ENCODE measurements around the gene RTN4RL2. TPM values are rescaled to one million over a fixed set of nuclear protein-coding genes. Genes with fewer than 3 reads are reported as not detected.

RTN4RL2 gene
- total RNA-seq, 1 donor from 2014 or later = 1.3 TPM

DNA sequence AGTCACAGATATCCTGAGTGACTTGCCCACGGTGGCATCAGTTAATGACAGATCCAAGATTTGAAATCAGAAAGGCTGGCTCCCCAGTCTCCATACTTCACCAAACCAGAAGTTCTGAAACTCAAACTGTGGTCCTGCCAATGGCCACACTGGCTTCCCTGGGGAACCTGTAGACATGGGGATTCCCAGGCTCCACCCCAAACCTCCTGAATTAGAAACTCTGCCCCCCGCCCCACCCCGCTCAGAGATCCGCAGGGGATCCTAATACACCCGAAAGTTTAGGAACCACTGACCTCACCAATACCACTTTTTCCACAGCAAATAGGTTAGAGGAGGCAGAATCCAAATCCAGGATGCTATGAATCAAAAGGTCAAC is 15.3 kb downstream of the RTN4RL2 start:
- intact Hi-C loops (cut with micrococcal nuclease) = no loop called here
- H3K4me1 ChIP-seq = peaks cover 32% of the 10 kb centered on the region
- DNase-seq = no peak
- H3K27me3 ChIP-seq (ENCODE audit: low read depth) = peaks cover 40% of the 10 kb centered on the region
- H3K9me3 ChIP-seq (replicated peaks) = no peaks in the 10 kb centered on the region
- no peaks in the 10 kb centered on the region for H3K36me3 ChIP-seq
- no peak for TF ChIP-seq CTCF (IDR thresholded peaks at IDR 0.05; ENCODE audit: borderline replicate concordance)
- H3K4me3 ChIP-seq = peak overlapping the region; percentile 73
- no peak overlapping the region for H3K27ac ChIP-seq (replicated peaks)

- peaks cover 32% of the 10 kb centered on the region for H3K4me1 ChIP-seq
- intact Hi-C loops (cut with micrococcal nuclease) = no loop called here
- H3K27me3 ChIP-seq (ENCODE audit: low read depth) = peaks cover 45% of the 10 kb centered on the region
- H3K4me3 ChIP-seq = peak overlapping the region; percentile 73
- H3K9me3 ChIP-seq (replicated peaks) = no peaks in the 10 kb centered on the region
- peak overlapping the region; percentile 40 for H3K27ac ChIP-seq (replicated peaks)
- DNase-seq = peak; percentile 57
- no peaks in the 10 kb centered on the region for H3K36me3 ChIP-seq
- no peak for TF ChIP-seq CTCF (IDR thresholded peaks at IDR 0.05; ENCODE audit: borderline replicate concordance)
Observed at GRCh38 chr11:57476047-57476756, 15.9 kb downstream of the RTN4RL2 start.

DNA sequence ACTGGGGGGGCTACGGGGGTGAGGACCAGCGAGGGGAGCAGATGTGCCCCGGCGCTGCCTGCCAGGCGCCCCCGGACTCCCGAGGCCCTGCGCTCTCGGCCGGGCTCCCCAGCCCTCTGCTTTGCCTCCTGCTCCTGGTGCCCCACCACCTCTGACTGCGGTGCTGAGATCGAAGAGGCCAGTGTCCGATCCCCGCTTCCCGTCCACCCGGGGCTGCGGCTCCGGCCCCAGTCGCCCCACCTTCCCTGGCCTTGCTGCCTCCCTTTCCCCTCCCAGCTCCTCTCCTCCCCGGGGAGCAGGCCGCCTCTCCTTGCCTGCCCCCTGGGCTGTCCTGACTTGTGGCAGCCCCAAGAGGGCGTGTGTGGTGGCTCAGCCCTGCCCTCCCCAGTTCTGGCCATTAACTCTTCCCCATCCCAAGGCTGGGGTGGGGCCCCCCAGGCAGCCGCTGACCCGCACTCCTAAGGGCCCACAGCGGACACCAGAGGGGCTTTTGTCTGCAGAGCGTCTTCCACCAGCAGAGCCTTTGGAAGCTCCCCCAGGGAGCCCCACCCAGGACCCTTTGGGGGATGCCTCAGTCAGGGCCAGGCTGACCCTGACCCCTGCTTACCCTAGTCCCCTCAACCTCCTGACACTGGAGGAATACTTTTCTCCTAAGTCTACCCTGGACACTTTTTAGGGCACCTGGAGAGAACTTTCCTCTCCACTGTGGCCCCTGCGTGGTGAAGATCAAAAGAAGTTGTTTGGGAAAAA is 16.6 kb downstream of the RTN4RL2 start:
- DNase-seq = no peak
- TF ChIP-seq CTCF (IDR thresholded peaks at IDR 0.05; ENCODE audit: borderline replicate concordance) = peak; percentile 62
- Histone ChIP-seq H3K9me3 (replicated peaks) (no peaks in the 10 kb centered on the region), H3K27me3 (ENCODE audit: low read depth) (peaks cover 49% of the 10 kb centered on the region), H3K4me3 (peak overlapping the region; percentile 73), H3K36me3 (no peaks in the 10 kb centered on the region), H3K4me1 (peaks cover 32% of the 10 kb centered on the region), H3K27ac (replicated peaks) (peak overlapping the region; percentile 40)
- intact Hi-C loops (cut with micrococcal nuclease) = no loop called here

- Histone ChIP-seq H3K27ac (replicated peaks) (no peak overlapping the region), H3K9me3 (replicated peaks) (no peaks in the 10 kb centered on the region), H3K36me3 (no peaks in the 10 kb centered on the region), H3K4me3 (no peak overlapping the region), H3K4me1 (peaks cover 38% of the 10 kb centered on the region), H3K27me3 (ENCODE audit: low read depth) (peaks cover 57% of the 10 kb centered on the region)
- intact Hi-C loops (cut with micrococcal nuclease) = no loop called here
- no peak for TF ChIP-seq CTCF (IDR thresholded peaks at IDR 0.05; ENCODE audit: borderline replicate concordance)
- no peak for DNase-seq
Observed at GRCh38 chr11:57477507-57478189, 17.3 kb downstream of the RTN4RL2 start.

- Histone ChIP-seq H3K27ac (replicated peaks) (no peak overlapping the region), H3K36me3 (peaks cover 4% of the 10 kb centered on the region), H3K4me3 (no peak overlapping the region), H3K4me1 (peaks cover 46% of the 10 kb centered on the region), H3K9me3 (replicated peaks) (no peaks in the 10 kb centered on the region), H3K27me3 (ENCODE audit: low read depth) (peaks cover 68% of the 10 kb centered on the region)
- intact Hi-C loops (cut with micrococcal nuclease) = no loop called here
- TF ChIP-seq CTCF (IDR thresholded peaks at IDR 0.05; ENCODE audit: borderline replicate concordance) = no peak
- no peak for DNase-seq
Observed at GRCh38 chr11:57479021-57479663, 18.8 kb downstream of the RTN4RL2 start.

Measured in left ventricle myocardium inferior (tissue), 1 donor.